Erythroblast (primary cell): Measurements from ENCODE around the gene TSSK2.

Experiments
- GATA1 ChIP-seq: IDR thresholded peaks from 2 replicates; pipeline ENCODE4 v1.6.1; 2011; ENCODE audit warnings: low read depth, mild to moderate bottlenecking, control low read depth, low read length, moderate library complexity
- POLR2A ChIP-seq: IDR thresholded peaks from 2 replicates; pipeline ENCODE4 v1.6.1; 2011; ENCODE audit warnings: mild to moderate bottlenecking, low read length

- TF ChIP-seq POLR2A = no peak
- no peak for TF ChIP-seq GATA1
These were observed 9.4 kb upstream of the TSSK2 start for GRCh38 chr22:19121631-19122142.
